Measurements from ENCODE around the gene IMMP2L. TPM values are rescaled to one million over a fixed set of nuclear protein-coding genes. Genes with fewer than 3 reads are reported as not detected.

IMMP2L gene
- total RNA-seq, 2 experiments from 2014 or later: 8.9 to 18.7 TPM

DNA sequence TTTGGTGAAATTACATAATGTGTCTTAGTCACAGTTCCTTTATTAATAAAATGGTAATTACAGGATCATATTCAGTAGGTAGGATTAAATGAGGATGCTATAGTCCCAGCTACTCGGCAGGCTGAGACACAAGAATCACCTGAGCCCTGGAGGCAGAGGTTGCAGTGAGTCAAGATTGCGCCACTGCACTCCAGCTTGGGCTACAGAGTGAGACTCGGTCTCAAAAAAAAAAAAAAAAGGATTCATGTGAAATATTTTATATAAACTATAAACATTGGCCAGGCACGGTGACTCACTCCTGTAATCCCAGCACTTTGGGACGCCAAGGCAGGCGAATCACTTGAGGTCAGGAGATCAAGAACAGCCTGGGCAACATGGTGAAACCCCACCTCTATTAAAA lies 197.9 kb downstream of the IMMP2L start:
- Histone ChIP-seq H3K4me3 (ENCODE audit: low read length) (no peak overlapping the region), H3K4me1 (ENCODE audit: insufficient read depth, low read length) (no peaks in the 10 kb centered on the region), H3K27ac (ENCODE audit: low read depth in 1 of 2, low read length in 2 of 2) (no peak overlapping the region), H3K27me3 (ENCODE audit: control insufficient read depth in 1 of 2, insufficient read depth in 2 of 2, low read length in 2 of 2) (no peaks in the 10 kb centered on the region), H3K36me3 (ENCODE audit: insufficient read depth, low read length) (no peaks in the 10 kb centered on the region), H3K9me3 (ENCODE audit: control insufficient read depth in 1 of 2, insufficient read depth in 1 of 2, low read length in 2 of 2) (no peaks in the 10 kb centered on the region)
- POLR2A ChIA-PET: no interaction called here
- ATAC-seq (ENCODE audit: poor library complexity) (no peak), DNase-seq (no peak)
- TF ChIP-seq CTCF (IDR thresholded peaks at IDR 0.05): no peak
- Mint-ChIP-seq H3K36me3 (ENCODE audit: low read depth) (no peaks in the 10 kb centered on the region), H3K27ac (no peak overlapping the region), H3K4me3 (no peak overlapping the region), H3K27me3 (no peaks in the 10 kb centered on the region), H3K9me3 (no peaks in the 10 kb centered on the region), H3K4me1 (ENCODE audit: low read depth) (no peaks in the 10 kb centered on the region)
- CTCF ChIA-PET: no interaction called here
- intact Hi-C loops (cut with DNase I, micrococcal nuclease): no loop called here

GRCh38 chr7:111363099-111363498 lies 199.2 kb downstream of the IMMP2L start:
- Histone ChIP-seq H3K27me3 (ENCODE audit: control insufficient read depth in 1 of 2, insufficient read depth in 2 of 2, low read length in 2 of 2) (no peaks in the 10 kb centered on the region), H3K9me3 (ENCODE audit: control insufficient read depth in 1 of 2, insufficient read depth in 1 of 2, low read length in 2 of 2) (no peaks in the 10 kb centered on the region), H3K27ac (ENCODE audit: low read depth in 1 of 2, low read length in 2 of 2) (no peak overlapping the region), H3K4me1 (ENCODE audit: insufficient read depth, low read length) (no peaks in the 10 kb centered on the region), H3K36me3 (ENCODE audit: insufficient read depth, low read length) (no peaks in the 10 kb centered on the region), H3K4me3 (ENCODE audit: low read length) (no peak overlapping the region)
- no peak for TF ChIP-seq CTCF (IDR thresholded peaks at IDR 0.05)
- H3K9me3 Mint-ChIP-seq: no peaks in the 10 kb centered on the region
- CTCF ChIA-PET: no interaction called here
- POLR2A ChIA-PET: interaction anchor here (0.6 kb wide), 1 partner anchor 9 kb away, joined by 3 read pairs; no protein-coding TSS in a partner anchor
- ATAC-seq (ENCODE audit: poor library complexity) (no peak), DNase-seq (no peak)
- H3K4me1 Mint-ChIP-seq (ENCODE audit: low read depth): no peaks in the 10 kb centered on the region
- no peaks in the 10 kb centered on the region for H3K36me3 Mint-ChIP-seq (ENCODE audit: low read depth)
- intact Hi-C loops (cut with DNase I, micrococcal nuclease): no loop called here
- no peak overlapping the region for H3K27ac Mint-ChIP-seq
- no peaks in the 10 kb centered on the region for H3K27me3 Mint-ChIP-seq
- H3K4me3 Mint-ChIP-seq: no peak overlapping the region

DNA sequence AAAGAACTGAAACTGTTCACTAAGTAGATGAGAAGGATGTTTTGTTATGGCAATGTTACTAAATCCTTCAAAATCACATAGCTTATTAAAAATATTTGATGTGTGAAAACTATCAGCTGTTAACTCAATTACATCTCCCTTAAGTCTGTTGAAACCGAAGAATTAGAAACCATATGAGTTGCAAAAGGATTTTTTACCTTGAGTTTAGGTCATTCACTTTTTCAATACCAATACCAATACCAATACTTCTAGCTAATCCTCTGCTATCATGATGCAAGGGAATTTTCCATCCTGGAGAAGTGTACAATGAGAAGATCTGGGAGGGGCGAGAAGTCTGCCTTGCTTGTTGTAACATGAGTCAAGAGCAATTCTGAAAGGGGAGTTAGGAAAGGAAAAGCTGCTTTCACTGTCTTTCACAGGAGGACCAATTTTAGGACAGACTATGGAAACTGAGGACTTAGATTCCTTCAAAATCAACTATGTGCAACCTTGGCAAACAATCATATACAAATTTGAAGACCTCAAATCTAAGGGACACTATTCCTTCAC lies 199.7 kb downstream of the IMMP2L start:
- H3K27ac ChIP-seq (ENCODE audit: low read depth in 1 of 2, low read length in 2 of 2): no peak overlapping the region
- no peak overlapping the region for H3K27ac Mint-ChIP-seq
- no peaks in the 10 kb centered on the region for H3K9me3 Mint-ChIP-seq
- ChIA-PET POLR2A (interaction anchor here (0.6 kb wide), 1 partner anchor 10 kb away, joined by 3 read pairs; no protein-coding TSS in a partner anchor), CTCF (no interaction called here)
- no peaks in the 10 kb centered on the region for H3K4me1 Mint-ChIP-seq (ENCODE audit: low read depth)
- ATAC-seq (ENCODE audit: poor library complexity): no peak
- H3K4me3 ChIP-seq (ENCODE audit: low read length): no peak overlapping the region
- intact Hi-C loops (cut with DNase I, micrococcal nuclease): no loop called here
- no peaks in the 10 kb centered on the region for H3K27me3 Mint-ChIP-seq
- no peak for DNase-seq
- TF ChIP-seq CTCF (IDR thresholded peaks at IDR 0.05): no peak
- no peaks in the 10 kb centered on the region for H3K4me1 ChIP-seq (ENCODE audit: insufficient read depth, low read length)
- no peaks in the 10 kb centered on the region for H3K36me3 ChIP-seq (ENCODE audit: insufficient read depth, low read length)
- H3K4me3 Mint-ChIP-seq: no peak overlapping the region
- no peaks in the 10 kb centered on the region for H3K36me3 Mint-ChIP-seq (ENCODE audit: low read depth)
- H3K9me3 ChIP-seq (ENCODE audit: control insufficient read depth in 1 of 2, insufficient read depth in 1 of 2, low read length in 2 of 2): no peaks in the 10 kb centered on the region
- H3K27me3 ChIP-seq (ENCODE audit: control insufficient read depth in 1 of 2, insufficient read depth in 2 of 2, low read length in 2 of 2): no peaks in the 10 kb centered on the region
